OCI-LY7 (cell line): ENCODE results near the gene CDA. TPM values are rescaled to one million over a fixed set of nuclear protein-coding genes. Genes with fewer than 3 reads are reported as not detected.

Experiments
- BruUV-seq: library from RNA; stranded (reverse); fragments of 400-500 nt; replicated peaks from 2 replicates; lab custom pipeline; 2021; lab: Mats Ljungman, UMichigan
- CTCF ChIA-PET: fragments of 300-600 bp; sonication (Branson Sonifier 250); formaldehyde crosslinking; loops from one replicate; lab custom pipeline; 2022; ENCODE audit warnings: antibody characterized with exemption; ENCODE audit not compliant: unreplicated experiment; lab: Charles Lee
- POLR2A ChIA-PET: fragments of 300-600 bp; sonication (Branson Sonifier 250); formaldehyde crosslinking; loops from one replicate; lab custom pipeline; 2022; ENCODE audit warnings: antibody characterized with exemption; lab: Charles Lee
- DNase-seq: peaks from one replicate; pipeline ENCODE4 v3.0.0-alpha.2; 2015; ENCODE audit warnings: low spot score
- H2AFZ ChIP-seq: fragments of 200-600 bp; sonication (generic), shearing (Covaris generic); 2 replicates; pipeline ENCODE4 v1.6.1; 2014; ENCODE audit warnings: mild to moderate bottlenecking, antibody characterized with exemption, low read length, moderate library complexity
- H3K27ac ChIP-seq: fragments of 200-600 bp; sonication (generic); 2 replicates; pipeline ENCODE4 v1.5.1; 2014; ENCODE audit warnings: mixed run types, low read depth, mild to moderate bottlenecking, moderate library complexity, low read length, inconsistent platforms; ENCODE audit not compliant: poor library complexity, severe bottlenecking
- H3K36me3 ChIP-seq: fragments of 200-600 bp; sonication (generic); 2 replicates; pipeline ENCODE4 v1.6.1; 2014; ENCODE audit warnings: mild to moderate bottlenecking, antibody characterized with exemption, low read length, moderate library complexity, mixed read lengths; ENCODE audit not compliant: insufficient read depth
- H3K4me1 ChIP-seq: fragments of 200-600 bp; sonication (generic); 2 replicates; pipeline ENCODE4 v1.5.1; 2014; ENCODE audit warnings: mild to moderate bottlenecking, low read length; ENCODE audit not compliant: insufficient read depth, poor library complexity, severe bottlenecking
- H3K4me2 ChIP-seq: fragments of 200-600 bp; sonication (generic); 2 replicates; pipeline ENCODE4 v1.6.1; 2014; ENCODE audit warnings: mild to moderate bottlenecking, low read length
- H3K4me3 ChIP-seq: fragments of 200-600 bp; sonication (generic); 2 replicates; pipeline ENCODE4 v1.5.1; 2014; ENCODE audit warnings: mild to moderate bottlenecking, low read depth, low read length; ENCODE audit not compliant: poor library complexity, severe bottlenecking
- H3K79me2 ChIP-seq: fragments of 200-600 bp; sonication (generic); 2 replicates; pipeline ENCODE4 v1.6.1; 2016; ENCODE audit warnings: low read depth, mild to moderate bottlenecking, low read length, moderate library complexity, mixed read lengths; ENCODE audit not compliant: insufficient read depth
- H3K9me2 ChIP-seq: fragments of 200-600 bp; sonication (generic); 2 replicates; pipeline ENCODE4 v1.6.1; 2016; ENCODE audit warnings: mild to moderate bottlenecking, low read length, mixed read lengths; ENCODE audit not compliant: insufficient read depth
- H3K9me3 ChIP-seq: fragments of 200-600 bp; sonication (generic); 2 replicates; pipeline ENCODE4 v1.6.1; 2014; ENCODE audit warnings: mild to moderate bottlenecking, mixed run types, low read length, mixed read lengths
- H4K20me1 ChIP-seq: fragments of 200-600 bp; sonication (generic); 2 replicates; pipeline ENCODE4 v1.6.1; 2014; ENCODE audit warnings: mild to moderate bottlenecking, antibody characterized with exemption, low read length, moderate library complexity, mixed read lengths; ENCODE audit not compliant: insufficient read depth
- EZH2phosphoT487 ChIP-seq: fragments of 200-600 bp; sonication (generic); IDR thresholded peaks from 2 replicates; pipeline ENCODE4 v1.6.1; 2018; ENCODE audit warnings: low read depth, borderline replicate concordance, mild to moderate bottlenecking, mixed run types, antibody characterized with exemption, low read length, moderate library complexity, mixed read lengths
- intact Hi-C: fragments of 100-400 bp; cut with micrococcal nuclease; formaldehyde crosslinking; loops from one replicate; pipeline ENCODE4 v1.10.0; 2022; ENCODE audit not compliant: unreplicated experiment
- total RNA-seq, 2 experiments: library from RNA; depleted of rRNA in 1 of 2; stranded (reverse); fragments of >200 nt in 1 of 2; shearing (Covaris generic) in 1 of 2; gene quantifications; 2 replicates each; pipeline ENCODE4 v1.2.3, GENCODE V29; 2014 to 2022
- TF ChIP-seq, protein P1 (sequence below): fragments of 200-600 bp; sonication (generic); conservative IDR thresholded peaks from 2 replicates; pipeline ENCODE4 v1.5.1; 2014; ENCODE audit warnings: mild to moderate bottlenecking, antibody characterized with exemption, low read length, moderate library complexity, mixed read lengths

The CDA gene
- total RNA-seq, 2 experiments from 2014 or later = not detected

DNA sequence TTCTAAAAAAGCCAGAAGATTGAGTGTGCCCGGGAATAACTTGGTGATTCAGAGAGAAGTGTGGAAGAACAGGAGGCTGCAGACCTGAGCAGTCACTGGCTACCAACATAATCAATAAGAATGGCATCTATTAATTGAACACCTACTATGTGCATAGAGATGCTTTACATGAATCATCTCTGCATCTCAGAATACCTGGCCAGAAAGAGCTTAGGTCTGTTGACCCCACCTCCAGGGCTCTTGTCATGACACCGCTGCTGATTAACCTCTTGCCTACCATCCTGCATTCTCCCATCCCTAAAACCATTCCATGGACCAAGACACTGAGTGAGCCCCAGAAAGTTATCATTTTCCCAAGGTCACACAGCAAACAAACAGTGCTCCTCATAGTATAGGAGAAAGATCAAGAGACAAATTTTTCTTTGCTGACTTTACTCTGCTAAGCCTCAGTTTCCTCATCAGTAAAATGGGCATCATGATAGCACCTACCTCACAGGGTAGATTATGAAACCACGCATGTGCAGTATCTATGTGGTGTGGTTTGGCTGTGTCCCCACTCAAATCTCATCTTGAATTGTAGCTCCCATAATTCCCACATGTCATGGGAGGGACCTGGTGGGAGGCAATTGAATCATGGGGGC, 28.1 kb downstream of the CDA start:
- Histone ChIP-seq H3K79me2 (no peaks in the 10 kb centered on the region), H3K9me3 (no peaks in the 10 kb centered on the region), H3K36me3 (no peaks in the 10 kb centered on the region), H4K20me1 (no peaks in the 10 kb centered on the region), H2AFZ (no peak overlapping the region), H3K9me2 (no peaks in the 10 kb centered on the region), H3K4me2 (0 out of 2 replicates have a peak overlapping the region, but pooled peaks have one; percentile 2), H3K4me1 (peaks cover 4% of the 10 kb centered on the region), H3K4me3 (no peak overlapping the region), H3K27ac (no peak overlapping the region)
- CTCF ChIA-PET = no interaction called here
- no TSS peak for BruUV-seq
- POLR2A ChIA-PET = no interaction called here
- TF ChIP-seq, protein P1, sequence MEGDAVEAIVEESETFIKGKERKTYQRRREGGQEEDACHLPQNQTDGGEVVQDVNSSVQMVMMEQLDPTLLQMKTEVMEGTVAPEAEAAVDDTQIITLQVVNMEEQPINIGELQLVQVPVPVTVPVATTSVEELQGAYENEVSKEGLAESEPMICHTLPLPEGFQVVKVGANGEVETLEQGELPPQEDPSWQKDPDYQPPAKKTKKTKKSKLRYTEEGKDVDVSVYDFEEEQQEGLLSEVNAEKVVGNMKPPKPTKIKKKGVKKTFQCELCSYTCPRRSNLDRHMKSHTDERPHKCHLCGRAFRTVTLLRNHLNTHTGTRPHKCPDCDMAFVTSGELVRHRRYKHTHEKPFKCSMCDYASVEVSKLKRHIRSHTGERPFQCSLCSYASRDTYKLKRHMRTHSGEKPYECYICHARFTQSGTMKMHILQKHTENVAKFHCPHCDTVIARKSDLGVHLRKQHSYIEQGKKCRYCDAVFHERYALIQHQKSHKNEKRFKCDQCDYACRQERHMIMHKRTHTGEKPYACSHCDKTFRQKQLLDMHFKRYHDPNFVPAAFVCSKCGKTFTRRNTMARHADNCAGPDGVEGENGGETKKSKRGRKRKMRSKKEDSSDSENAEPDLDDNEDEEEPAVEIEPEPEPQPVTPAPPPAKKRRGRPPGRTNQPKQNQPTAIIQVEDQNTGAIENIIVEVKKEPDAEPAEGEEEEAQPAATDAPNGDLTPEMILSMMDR = no peak
- TF ChIP-seq EZH2phosphoT487 = no peak
- no peak for DNase-seq
- intact Hi-C loops = no loop called here

DNA sequence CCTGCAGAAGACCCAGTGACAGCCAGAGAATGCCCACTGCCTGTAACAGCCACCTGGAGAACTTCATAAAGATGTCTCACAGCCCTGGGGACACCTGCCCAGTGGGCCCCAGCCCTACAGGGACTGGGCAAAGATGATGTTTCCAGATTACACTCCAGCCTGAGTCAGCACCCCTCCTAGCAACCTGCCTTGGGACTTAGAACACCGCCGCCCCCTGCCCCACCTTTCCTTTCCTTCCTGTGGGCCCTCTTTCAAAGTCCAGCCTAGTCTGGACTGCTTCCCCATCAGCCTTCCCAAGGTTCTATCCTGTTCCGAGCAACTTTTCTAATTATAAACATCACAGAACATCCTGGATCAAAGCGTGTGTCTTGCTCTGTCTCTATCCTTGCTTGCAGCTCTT, 29.7 kb downstream of the CDA start:
- Histone ChIP-seq H2AFZ (no peak overlapping the region), H3K27ac (no peak overlapping the region), H3K36me3 (no peaks in the 10 kb centered on the region), H3K4me3 (no peak overlapping the region), H3K9me2 (no peaks in the 10 kb centered on the region), H3K79me2 (no peaks in the 10 kb centered on the region), H3K4me1 (peaks cover 4% of the 10 kb centered on the region), H3K4me2 (no peak overlapping the region), H4K20me1 (no peaks in the 10 kb centered on the region), H3K9me3 (no peaks in the 10 kb centered on the region)
- TF ChIP-seq EZH2phosphoT487 = no peak
- TF ChIP-seq, protein P1 = no peak
- no TSS peak for BruUV-seq
- CTCF ChIA-PET = no interaction called here
- intact Hi-C loops = no loop called here
- POLR2A ChIA-PET = no interaction called here
- no peak for DNase-seq

DNA sequence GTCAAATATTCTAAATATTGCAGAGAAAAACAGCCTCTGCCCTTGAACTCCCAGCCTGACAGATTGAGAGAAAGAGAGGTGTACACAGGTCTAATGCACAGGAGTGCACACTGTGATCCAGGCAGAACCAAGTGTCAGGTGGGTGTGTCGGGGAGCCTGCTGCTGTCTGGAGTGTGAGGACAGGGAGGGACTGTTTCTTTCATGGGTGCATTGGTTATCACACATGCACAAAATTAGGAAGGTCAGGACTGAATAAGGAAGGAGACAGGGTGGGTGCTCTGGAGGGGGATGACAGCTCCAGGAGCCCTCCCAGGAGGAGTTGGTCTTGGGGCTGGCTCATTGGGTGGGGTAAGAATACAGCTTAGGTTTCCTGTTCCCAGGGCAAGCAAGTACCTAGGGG, 31.1 kb downstream of the CDA start:
- no peaks in the 10 kb centered on the region for H4K20me1 ChIP-seq
- TF ChIP-seq, protein P1 = no peak
- no peak for TF ChIP-seq EZH2phosphoT487
- peaks cover 4% of the 10 kb centered on the region for H3K4me1 ChIP-seq
- no peak overlapping the region for H3K4me3 ChIP-seq
- CTCF ChIA-PET = no interaction called here
- no peak overlapping the region for H2AFZ ChIP-seq
- no peak overlapping the region for H3K4me2 ChIP-seq
- intact Hi-C loops = no loop called here
- DNase-seq = no peak
- BruUV-seq = no TSS peak
- H3K27ac ChIP-seq = no peak overlapping the region
- no peaks in the 10 kb centered on the region for H3K9me2 ChIP-seq
- no peaks in the 10 kb centered on the region for H3K79me2 ChIP-seq
- POLR2A ChIA-PET = no interaction called here
- no peaks in the 10 kb centered on the region for H3K36me3 ChIP-seq
- H3K9me3 ChIP-seq = no peaks in the 10 kb centered on the region
